GM23338 (cell line): ENCODE results near the gene RIBC2. TPM values are rescaled to one million over a fixed set of nuclear protein-coding genes. Genes with fewer than 3 reads are reported as not detected.

Experiments
- ATAC-seq: fragments of 200-7000 bp; cut with Tn5 transposase; 3 replicates; pipeline ENCODE4 v1.9.1; 2020
- DNase-seq: peaks from one replicate; pipeline ENCODE4 v3.0.0-alpha.2; 2015; ENCODE audit warnings: low spot score
- H2AFZ ChIP-seq: fragments of 200-600 bp; sonication (generic); 2 replicates; pipeline ENCODE4 v1.8.0; 2016; ENCODE audit warnings: antibody characterized with exemption, mild to moderate bottlenecking, moderate library complexity
- H3F3A ChIP-seq: fragments of 200-600 bp; sonication (generic); replicated peaks from 2 replicates; pipeline ENCODE4 v1.8.0; 2017; ENCODE audit warnings: antibody characterized with exemption, mixed run types, low read depth
- H3K27ac ChIP-seq: fragments of 200-600 bp; sonication (generic); 2 replicates; pipeline ENCODE4 v1.6.1; 2016; ENCODE audit warnings: low read depth
- H3K27me3 ChIP-seq: fragments of 200-600 bp; sonication (generic); 2 replicates; pipeline ENCODE4 v1.8.0; 2016; ENCODE audit warnings: mild to moderate bottlenecking, mixed run types, moderate library complexity; ENCODE audit not compliant: insufficient read depth
- H3K36me3 ChIP-seq: fragments of 200-600 bp; sonication (generic); 2 replicates; pipeline ENCODE4 v1.8.0; 2016; ENCODE audit warnings: mild to moderate bottlenecking; ENCODE audit not compliant: insufficient read depth
- H3K4me1 ChIP-seq: fragments of 200-600 bp; sonication (generic); 2 replicates; pipeline ENCODE4 v1.8.0; 2016; ENCODE audit warnings: mild to moderate bottlenecking, moderate library complexity; ENCODE audit not compliant: insufficient read depth
- H3K4me2 ChIP-seq: fragments of 200-600 bp; sonication (generic); 2 replicates; pipeline ENCODE4 v1.7.1; 2017; ENCODE audit warnings: mixed run types
- H3K4me3 ChIP-seq: fragments of 200-600 bp; sonication (generic); 2 replicates; pipeline ENCODE4 v1.6.1; 2016; ENCODE audit warnings: mixed run types
- H3K79me2 ChIP-seq: fragments of 200-600 bp; sonication (generic); replicated peaks from 2 replicates; pipeline ENCODE4 v1.8.0; 2017; ENCODE audit warnings: mild to moderate bottlenecking; ENCODE audit not compliant: insufficient read depth
- H3K9me2 ChIP-seq: fragments of 200-600 bp; sonication (generic); 2 replicates; pipeline ENCODE4 v1.8.0; 2017; ENCODE audit not compliant: insufficient read depth
- H4K20me1 ChIP-seq: fragments of 200-600 bp; sonication (generic); replicated peaks from 2 replicates; pipeline ENCODE4 v1.8.0; 2017; ENCODE audit warnings: mild to moderate bottlenecking; ENCODE audit not compliant: insufficient read depth
- H3K27ac Mint-ChIP-seq: 2 replicates; pipeline ENCODE4 v1.8.0; 2020; ENCODE audit warnings: inconsistent platforms, mild to moderate bottlenecking, moderate library complexity, mixed read lengths
- H3K27me3 Mint-ChIP-seq: 3 replicates; pipeline ENCODE4 v1.8.0; 2022; ENCODE audit warnings: low read depth, mild to moderate bottlenecking, moderate library complexity, mixed read lengths, inconsistent platforms; ENCODE audit not compliant: insufficient read depth, poor library complexity
- H3K36me3 Mint-ChIP-seq: 3 replicates; pipeline ENCODE4 v1.8.0; 2021; ENCODE audit warnings: low read depth, mild to moderate bottlenecking, inconsistent platforms, moderate library complexity, mixed read lengths
- H3K4me1 Mint-ChIP-seq: 3 replicates; pipeline ENCODE4 v1.8.0; 2020; ENCODE audit warnings: mild to moderate bottlenecking, inconsistent platforms, mixed read lengths
- H3K4me3 Mint-ChIP-seq: 3 replicates; pipeline ENCODE4 v1.8.0; 2021; ENCODE audit warnings: moderate library complexity, mild to moderate bottlenecking, inconsistent platforms, mixed read lengths
- H3K9me3 Mint-ChIP-seq: 3 replicates; pipeline ENCODE4 v1.8.0; 2020; ENCODE audit warnings: moderate library complexity, mild to moderate bottlenecking, inconsistent platforms, mixed read lengths
- CREB1 ChIP-seq: fragments of 250-450 bp; sonication (Bioruptor Pico); IDR thresholded peaks from 2 replicates; pipeline ENCODE4 v1.5.0; 2020; ENCODE audit warnings: low read depth, mild to moderate bottlenecking, moderate library complexity
- CTCF ChIP-seq, 2 experiments: fragments of 200-600 bp in 1 of 2; sonication (generic) in 1 of 2; conservative IDR thresholded peaks; 2 replicates each; pipeline versions ENCODE4 v1.5.1 to v1.6.1; 2016 to 2017; ENCODE audit warnings: antibody characterized with exemption in 2 of 2, low read depth in 2 of 2, mild to moderate bottlenecking in 2 of 2, moderate library complexity in 1 of 2
- ETS1 ChIP-seq: IDR thresholded peaks from 2 replicates; pipeline ENCODE4 v1.6.1; 2016; ENCODE audit warnings: antibody characterized with exemption
- EZH2 ChIP-seq: fragments of 200-600 bp; sonication (generic); IDR thresholded peaks from one replicate; pipeline ENCODE4 v1.8.0; 2017; ENCODE audit warnings: antibody characterized with exemption, mild to moderate bottlenecking, low read depth; ENCODE audit not compliant: unreplicated experiment
- EZH2phosphoT487 ChIP-seq: fragments of 200-600 bp; sonication (generic); IDR thresholded peaks from one replicate; pipeline ENCODE4 v1.8.1; 2018; ENCODE audit warnings: antibody characterized with exemption; ENCODE audit not compliant: unreplicated experiment
- JUNB ChIP-seq: IDR thresholded peaks from one replicate; pipeline ENCODE4 v1.6.1; 2016; ENCODE audit warnings: antibody characterized with exemption; ENCODE audit not compliant: unreplicated experiment
- NANOG ChIP-seq: IDR thresholded peaks from 2 replicates; pipeline ENCODE4 v1.6.1; 2016; ENCODE audit warnings: antibody characterized with exemption, borderline replicate concordance
- POLR2AphosphoS5 ChIP-seq: IDR thresholded peaks from 2 replicates; pipeline ENCODE4 v1.6.1; 2016; ENCODE audit warnings: antibody characterized with exemption, low read depth
- REST ChIP-seq: IDR thresholded peaks from one replicate; pipeline ENCODE4 v1.6.1; 2018; ENCODE audit warnings: antibody characterized with exemption; ENCODE audit not compliant: unreplicated experiment
- STAT1 ChIP-seq: IDR thresholded peaks from one replicate; pipeline ENCODE4 v1.6.1; 2016; ENCODE audit warnings: antibody characterized with exemption; ENCODE audit not compliant: unreplicated experiment
- ZNF114 ChIP-seq: fragments of 250-450 bp; sonication (Bioruptor Pico); IDR thresholded peaks from 2 replicates; pipeline ENCODE4 v1.5.0; 2020; ENCODE audit warnings: mild to moderate bottlenecking, moderate library complexity
- ZNF331 ChIP-seq: fragments of 250-450 bp; sonication (Bioruptor Pico); IDR thresholded peaks from 2 replicates; pipeline ENCODE4 v1.5.0; 2020; ENCODE audit warnings: low read depth, mild to moderate bottlenecking, moderate library complexity
- ZNF462 ChIP-seq: fragments of 250-450 bp; sonication (Bioruptor Pico); IDR thresholded peaks from 2 replicates; pipeline ENCODE4 v1.5.0; 2020; ENCODE audit warnings: mild to moderate bottlenecking, moderate library complexity
- polyA plus RNA-seq: library from polyadenylated mRNA; unstranded; fragments of >200 nt; fragmentation: Nextera tagmentation; extraction: Ambion mirVana; gene quantifications from 2 replicates; pipeline ENCODE4 v1.2.1, GENCODE V29; 2016
- total RNA-seq: library from RNA; depleted of rRNA; stranded (reverse); fragments of >200 nt; shearing (Covaris generic); gene quantifications from 2 replicates; pipeline ENCODE4 v1.2.3, GENCODE V29; 2014

The RIBC2 gene
- total and polyA plus RNA-seq, 2 experiments from 2014 or later: 2.2 to 2.8 TPM

- H3K9me3 Mint-ChIP-seq: peaks cover 8% of the 10 kb centered on the region; the same call in 2 of the 3 replicates
- no peaks in the 10 kb centered on the region for H3K9me2 ChIP-seq
- H3K4me1 Mint-ChIP-seq: no peaks in the 10 kb centered on the region
- no peak overlapping the region for H3K4me2 ChIP-seq
- H3K36me3 ChIP-seq: no peaks in the 10 kb centered on the region
- no peaks in the 10 kb centered on the region for H3K36me3 Mint-ChIP-seq
- H3K27ac ChIP-seq: no peak overlapping the region
- no peak overlapping the region for H2AFZ ChIP-seq
- ATAC-seq: no peak
- no peak overlapping the region for H3K27ac Mint-ChIP-seq
- no peaks in the 10 kb centered on the region for H3K79me2 ChIP-seq
- no peak overlapping the region for H3K4me3 ChIP-seq
- H3K27me3 Mint-ChIP-seq: no peaks in the 10 kb centered on the region
- no peaks in the 10 kb centered on the region for H4K20me1 ChIP-seq
- TF ChIP-seq CREB1 (CRISPR knock-in tag) (no peak), JUNB (no peak), POLR2AphosphoS5 (no peak), STAT1 (no peak), EZH2phosphoT487 (no peak), ZNF331 (CRISPR knock-in tag) (no peak), ZNF114 (CRISPR knock-in tag) (no peak), NANOG (no peak), REST (no peak), ZNF462 (CRISPR knock-in tag) (no peak), EZH2 (no peak), CTCF (conservative IDR thresholded peaks at IDR 0.05; ENCODE audit: low read depth in 2 of 2) (no peak), ETS1 (no peak)
- no peaks in the 10 kb centered on the region for H3K27me3 ChIP-seq
- H3F3A ChIP-seq: no peaks in the 10 kb centered on the region
- H3K4me1 ChIP-seq: no peaks in the 10 kb centered on the region
- no peak for DNase-seq
- no peak overlapping the region for H3K4me3 Mint-ChIP-seq
These were observed 15.3 kb upstream of the RIBC2 start for GRCh38 chr22:45398214-45398613.
